Activated naive CD8-positive, alpha-beta T cell treated with anti-CD3 and anti-CD28 coated beads, Interleukin-2, amount 10 ng/mL, durations not matched to agents 7 days and 5 days (primary cell): ENCODE measurements around the gene PTDSS2. TPM values are rescaled to one million over a fixed set of nuclear protein-coding genes. Genes with fewer than 3 reads are reported as not detected.
A peak's percentile ranks its signal among the peaks of the same experiment; 100 is the strongest.

Experiments used
- ATAC-seq: fragments of 150-1000 bp; cut with Tn5 transposase; one replicate; pipeline ENCODE4 v1.10.0; 2021; ENCODE audit warnings: low read depth, moderate library complexity
- POLR2A ChIA-PET: fragments of 350-600 bp; sonication (Branson Sonifier 250); formaldehyde crosslinking; loops from one replicate; lab custom pipeline; 2021; ENCODE audit warnings: antibody characterized with exemption; lab: Charles Lee
- DNase-seq: peaks from one replicate; pipeline ENCODE4 v3.0.0; 2021
- H3K27ac Mint-ChIP-seq: one replicate; pipeline ENCODE4 v1.8.0; 2022; ENCODE audit warnings: mild to moderate bottlenecking, mixed read lengths
- H3K27me3 Mint-ChIP-seq: one replicate; pipeline ENCODE4 v1.8.0; 2022; ENCODE audit warnings: mild to moderate bottlenecking, moderate library complexity, mixed read lengths
- H3K36me3 Mint-ChIP-seq: one replicate; pipeline ENCODE4 v1.8.0; 2021; ENCODE audit warnings: mild to moderate bottlenecking, mixed read lengths
- H3K4me1 Mint-ChIP-seq: one replicate; pipeline ENCODE4 v1.8.0; 2021; ENCODE audit warnings: mixed read lengths
- H3K4me3 Mint-ChIP-seq: one replicate; pipeline ENCODE4 v1.8.0; 2022; ENCODE audit warnings: mild to moderate bottlenecking, moderate library complexity, mixed read lengths
- H3K9me3 Mint-ChIP-seq: one replicate; pipeline ENCODE4 v1.8.0; 2021; ENCODE audit warnings: mixed read lengths
- total RNA-seq, 2 experiments: library from RNA; stranded (reverse); gene quantifications; one replicate each; pipeline ENCODE4 v1.2.3, GENCODE V29; 2021

The PTDSS2 gene
- total RNA-seq, 2 experiments from 2014 or later: 27.6 to 27.8 TPM

DNA sequence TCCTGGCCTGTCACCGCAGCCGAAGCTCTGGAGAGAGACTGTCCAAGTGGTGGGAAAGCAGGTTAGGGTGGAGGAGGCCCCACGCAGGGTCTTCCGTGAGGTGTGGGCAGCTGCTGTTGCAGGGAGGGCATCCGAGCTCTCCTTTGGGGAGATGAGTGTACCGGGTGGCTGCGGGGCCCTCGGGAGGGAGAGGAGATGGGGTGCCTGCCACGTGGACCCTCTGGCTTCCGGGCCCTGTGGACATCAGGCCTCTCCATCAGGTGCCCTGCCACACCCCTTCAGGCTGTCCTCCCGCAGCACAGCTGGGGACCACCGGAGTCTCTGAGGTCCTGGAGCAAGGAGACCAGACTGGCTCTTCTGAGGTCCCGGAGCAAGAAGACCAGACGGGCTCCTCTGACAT is 1.7 kb downstream of the PTDSS2 start:
- Mint-ChIP-seq H3K36me3 (peaks cover 10% of the 10 kb centered on the region), H3K4me1 (peaks cover 32% of the 10 kb centered on the region), H3K27me3 (no peaks in the 10 kb centered on the region), H3K4me3 (peak overlapping the region; percentile 96), H3K27ac (peak overlapping the region; percentile 54), H3K9me3 (no peaks in the 10 kb centered on the region)
- ATAC-seq (no peak), DNase-seq (no peak)
- POLR2A ChIA-PET: interaction anchor here (0.9 to 5.3 kb wide), 5 partner anchors 39 to 274 kb away, joined by 3 to 51 read pairs (median 3); partner anchors contain the start of gene IFITM2

DNA sequence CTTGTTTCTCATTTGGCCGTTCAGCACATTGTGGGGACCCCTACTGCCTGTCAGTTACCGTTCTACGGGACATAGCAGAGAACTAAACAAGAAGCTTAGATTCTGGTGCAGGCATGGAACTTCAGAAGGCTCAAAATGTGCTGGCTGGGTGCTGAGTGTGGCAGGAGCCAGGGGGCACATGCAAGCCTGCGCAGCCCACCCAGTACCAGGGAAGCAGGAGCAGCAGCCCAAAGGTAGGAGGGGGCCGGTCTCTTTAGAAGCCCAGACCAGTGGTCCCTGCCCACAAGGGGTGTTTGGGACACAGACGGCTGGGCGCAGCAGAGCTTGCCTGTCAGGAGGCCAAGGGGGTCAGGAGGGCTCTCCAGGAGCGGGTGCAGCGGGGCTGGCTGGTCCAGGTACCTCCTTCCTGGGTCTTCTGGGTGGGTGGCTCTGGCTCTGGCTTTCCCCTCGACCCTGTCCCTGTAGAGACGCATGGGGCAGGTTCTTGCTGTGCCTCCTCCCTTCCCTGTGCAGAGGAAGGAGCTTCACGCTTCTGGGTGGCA is 2.2 kb downstream of the PTDSS2 start:
- H3K27me3 Mint-ChIP-seq: no peaks in the 10 kb centered on the region
- no peaks in the 10 kb centered on the region for H3K9me3 Mint-ChIP-seq
- no peak overlapping the region for H3K4me3 Mint-ChIP-seq
- H3K36me3 Mint-ChIP-seq: peaks cover 10% of the 10 kb centered on the region
- H3K27ac Mint-ChIP-seq: no peak overlapping the region
- DNase-seq (no peak), ATAC-seq (no peak)
- POLR2A ChIA-PET: interaction anchor here (1.2 kb wide), 1 partner anchor 39 kb away, joined by 3 read pairs; no protein-coding TSS in a partner anchor
- H3K4me1 Mint-ChIP-seq: peaks cover 37% of the 10 kb centered on the region

DNA sequence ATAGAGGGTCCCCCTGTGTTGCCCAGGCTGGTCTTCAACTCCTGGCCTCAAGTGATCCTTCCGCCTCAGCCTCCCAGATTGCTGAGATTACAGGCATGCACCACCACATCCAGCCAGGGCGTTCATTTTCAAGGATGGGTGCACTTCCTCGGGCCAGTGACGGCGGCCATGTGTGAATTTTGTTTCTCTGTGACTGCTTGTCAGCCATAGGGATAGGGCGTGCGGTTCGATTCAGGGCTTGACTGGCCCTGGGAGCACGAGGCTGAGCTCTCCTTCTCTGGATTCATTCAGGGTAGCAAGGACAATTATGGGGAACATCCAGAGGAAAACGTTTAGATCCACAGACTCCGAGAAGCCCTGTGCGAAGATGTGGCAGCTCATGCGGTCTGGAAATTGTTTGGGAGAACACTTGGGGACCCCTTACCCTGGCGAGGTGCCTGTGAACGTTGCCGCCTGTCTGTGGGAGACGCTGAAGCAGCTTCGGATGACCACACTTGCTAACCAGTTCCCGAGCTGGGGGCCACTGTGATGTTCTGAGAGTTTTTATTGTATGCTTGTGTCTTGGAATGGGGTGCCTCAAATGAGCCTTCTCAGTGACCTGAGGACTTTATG is 2.9 kb downstream of the PTDSS2 start:
- Mint-ChIP-seq H3K4me3 (no peak overlapping the region), H3K9me3 (no peaks in the 10 kb centered on the region), H3K36me3 (peaks cover 10% of the 10 kb centered on the region), H3K27me3 (no peaks in the 10 kb centered on the region), H3K4me1 (peaks cover 44% of the 10 kb centered on the region), H3K27ac (peak overlapping the region; percentile 17)
- POLR2A ChIA-PET: no interaction called here
- DNase-seq (no peak), ATAC-seq (no peak)

DNA sequence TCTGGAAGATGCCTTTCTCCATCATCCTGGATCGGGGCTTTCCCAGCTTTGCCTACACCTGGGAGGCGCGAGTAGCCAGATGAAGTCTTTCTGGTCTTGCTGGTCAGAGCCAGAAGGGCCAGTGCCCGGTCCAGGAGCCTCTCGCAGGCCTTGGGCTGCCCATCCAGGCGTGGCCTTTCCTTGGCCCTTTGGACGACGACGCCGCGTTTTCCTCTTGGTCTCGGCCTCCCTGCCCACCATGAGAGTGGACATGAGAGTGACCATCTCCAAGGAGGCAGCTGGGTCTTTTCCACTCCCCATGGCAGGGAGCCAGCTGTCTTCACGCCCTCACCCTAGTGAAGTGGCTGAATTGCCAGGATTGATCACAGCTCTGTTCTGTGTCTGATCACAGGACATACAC is 3.5 kb downstream of the PTDSS2 start:
- H3K27ac Mint-ChIP-seq: no peak overlapping the region
- H3K36me3 Mint-ChIP-seq: peaks cover 10% of the 10 kb centered on the region
- peaks cover 44% of the 10 kb centered on the region for H3K4me1 Mint-ChIP-seq
- POLR2A ChIA-PET: no interaction called here
- no peak overlapping the region for H3K4me3 Mint-ChIP-seq
- H3K9me3 Mint-ChIP-seq: no peaks in the 10 kb centered on the region
- no peak for ATAC-seq
- DNase-seq: no peak
- H3K27me3 Mint-ChIP-seq: no peaks in the 10 kb centered on the region

DNA sequence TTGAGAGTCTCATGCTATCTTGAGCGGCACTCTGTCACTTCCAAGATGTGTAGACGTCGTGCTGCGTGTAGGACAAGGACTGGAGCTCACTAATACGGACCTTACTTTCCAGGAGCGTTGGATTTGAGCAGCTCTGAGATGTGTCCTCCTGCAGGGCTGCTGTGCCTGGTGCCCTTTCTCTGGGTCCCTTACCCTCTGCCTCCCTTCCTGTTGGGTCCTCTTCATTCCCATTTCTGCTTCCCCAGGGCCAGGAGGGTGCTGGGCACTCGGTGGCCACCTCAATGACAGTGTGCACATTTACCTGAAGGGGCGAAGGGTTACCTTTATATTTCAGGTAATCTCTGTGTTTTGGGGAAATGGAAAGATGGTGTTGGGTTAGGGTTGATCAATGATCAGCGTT is 4.0 kb downstream of the PTDSS2 start:
- no peak for ATAC-seq
- Mint-ChIP-seq H3K27me3 (no peaks in the 10 kb centered on the region), H3K4me3 (no peak overlapping the region), H3K27ac (no peak overlapping the region), H3K9me3 (no peaks in the 10 kb centered on the region), H3K36me3 (peaks cover 10% of the 10 kb centered on the region), H3K4me1 (peaks cover 41% of the 10 kb centered on the region)
- POLR2A ChIA-PET: no interaction called here
- no peak for DNase-seq

DNA sequence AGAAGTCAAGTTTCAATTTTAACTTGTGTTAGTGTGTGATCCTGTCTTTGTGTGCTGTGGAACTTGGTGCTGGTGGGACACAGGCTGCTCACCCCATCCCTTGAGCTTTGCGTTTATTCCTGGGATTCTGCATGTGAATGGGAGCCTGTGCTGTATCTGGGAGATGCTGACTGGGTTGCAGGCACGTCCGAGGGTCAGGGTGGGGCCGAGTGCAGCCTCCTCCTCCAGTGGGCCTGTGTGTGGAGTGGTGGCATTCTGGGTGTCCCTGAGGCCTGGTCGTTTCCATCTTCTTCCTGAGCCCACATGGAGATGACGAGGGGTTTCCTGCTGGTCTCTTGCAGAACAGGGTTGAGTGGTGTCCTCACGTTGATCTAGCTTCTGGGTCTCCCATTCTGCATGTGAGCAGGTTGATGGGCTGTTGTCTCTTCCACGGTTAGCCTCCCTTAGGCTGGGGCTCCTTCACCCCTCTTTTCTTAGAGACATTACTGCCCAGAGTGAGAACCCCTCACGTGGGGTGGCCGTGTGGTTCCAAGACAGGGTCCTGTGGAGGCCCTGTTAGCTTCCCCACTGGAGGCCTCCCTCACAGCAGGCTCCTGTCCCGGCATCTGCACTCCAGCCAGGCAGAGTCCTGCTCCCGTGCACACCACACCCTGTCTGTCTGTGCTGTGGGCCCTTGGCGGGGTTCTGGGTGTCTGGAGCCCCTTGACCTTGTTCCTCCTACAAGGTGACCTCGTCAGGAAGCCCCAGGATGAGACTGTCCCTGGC is 4.9 kb downstream of the PTDSS2 start:
- H3K27ac Mint-ChIP-seq: no peak overlapping the region
- POLR2A ChIA-PET: no interaction called here
- no peaks in the 10 kb centered on the region for H3K27me3 Mint-ChIP-seq
- peaks cover 13% of the 10 kb centered on the region for H3K36me3 Mint-ChIP-seq
- DNase-seq (no peak), ATAC-seq (no peak)
- peaks cover 39% of the 10 kb centered on the region for H3K4me1 Mint-ChIP-seq
- H3K9me3 Mint-ChIP-seq: no peaks in the 10 kb centered on the region
- H3K4me3 Mint-ChIP-seq: no peak overlapping the region

DNA sequence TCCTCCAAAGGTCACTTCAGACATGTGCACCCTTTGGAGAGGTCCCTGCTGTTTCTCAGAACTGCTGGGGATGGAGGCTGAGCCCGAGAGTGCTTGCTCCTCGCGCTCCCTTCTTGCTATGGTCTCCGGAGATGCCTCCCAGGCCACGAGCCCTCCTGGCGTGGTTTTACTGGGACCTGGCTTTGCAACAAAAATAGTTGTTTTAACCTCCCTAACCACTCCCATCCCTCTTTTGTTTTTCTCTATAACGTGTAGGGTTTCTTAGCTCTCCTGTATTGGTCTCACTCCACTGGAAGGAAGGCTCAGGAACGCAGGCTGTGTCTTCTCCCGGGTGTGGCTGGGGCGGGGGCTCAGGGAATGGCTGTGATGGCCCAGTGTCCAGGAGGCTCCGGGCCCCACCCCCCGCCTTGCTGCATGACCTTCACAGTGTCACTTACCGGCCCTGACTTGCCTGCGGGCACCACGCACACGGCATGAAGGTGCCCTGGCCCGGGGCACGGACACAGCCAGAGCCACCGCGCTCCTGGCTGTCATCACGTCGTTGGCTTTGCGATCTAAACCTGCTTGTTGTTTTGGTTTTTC is 5.6 kb downstream of the PTDSS2 start:
- DNase-seq (no peak), ATAC-seq (no peak)
- Mint-ChIP-seq H3K36me3 (peaks cover 13% of the 10 kb centered on the region), H3K27ac (no peak overlapping the region), H3K27me3 (no peaks in the 10 kb centered on the region), H3K9me3 (no peaks in the 10 kb centered on the region), H3K4me3 (no peak overlapping the region), H3K4me1 (peaks cover 39% of the 10 kb centered on the region)
- POLR2A ChIA-PET: interaction anchor here (1.4 kb wide), 1 partner anchor 8 kb away, joined by 4 read pairs; no protein-coding TSS in a partner anchor

DNA sequence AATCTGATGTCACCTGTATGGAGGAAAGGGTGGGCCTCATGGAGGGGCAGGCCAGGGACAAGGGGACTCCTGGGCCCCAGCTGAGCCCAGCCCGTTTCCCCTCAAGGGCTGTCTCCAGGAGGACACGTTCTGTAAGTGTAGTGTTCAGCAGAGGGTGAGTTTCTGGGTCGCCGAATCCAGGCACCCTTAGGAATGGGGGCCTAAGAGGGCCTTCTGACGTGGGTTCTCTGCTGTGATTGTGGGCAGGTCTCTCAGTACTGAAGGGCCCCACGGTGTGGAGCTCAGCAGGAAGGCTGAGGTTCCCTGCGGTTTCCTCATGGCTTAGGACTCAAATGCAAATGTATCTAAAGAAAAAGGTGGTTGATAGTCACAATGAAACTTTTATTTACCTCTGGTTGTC is 6.5 kb downstream of the PTDSS2 start:
- ATAC-seq: peak; percentile 92
- peak; percentile 53 for DNase-seq
- H3K36me3 Mint-ChIP-seq: peaks cover 11% of the 10 kb centered on the region
- H3K27me3 Mint-ChIP-seq: no peaks in the 10 kb centered on the region
- peak overlapping the region; percentile 80 for H3K27ac Mint-ChIP-seq
- H3K9me3 Mint-ChIP-seq: no peaks in the 10 kb centered on the region
- POLR2A ChIA-PET: interaction anchor here (0.8 to 1.5 kb wide), 4 partner anchors 9 to 131 kb away, joined by 3 to 8 read pairs (median 4); no protein-coding TSS in a partner anchor
- H3K4me1 Mint-ChIP-seq: peaks cover 31% of the 10 kb centered on the region
- peak overlapping the region; percentile 73 for H3K4me3 Mint-ChIP-seq

DNA sequence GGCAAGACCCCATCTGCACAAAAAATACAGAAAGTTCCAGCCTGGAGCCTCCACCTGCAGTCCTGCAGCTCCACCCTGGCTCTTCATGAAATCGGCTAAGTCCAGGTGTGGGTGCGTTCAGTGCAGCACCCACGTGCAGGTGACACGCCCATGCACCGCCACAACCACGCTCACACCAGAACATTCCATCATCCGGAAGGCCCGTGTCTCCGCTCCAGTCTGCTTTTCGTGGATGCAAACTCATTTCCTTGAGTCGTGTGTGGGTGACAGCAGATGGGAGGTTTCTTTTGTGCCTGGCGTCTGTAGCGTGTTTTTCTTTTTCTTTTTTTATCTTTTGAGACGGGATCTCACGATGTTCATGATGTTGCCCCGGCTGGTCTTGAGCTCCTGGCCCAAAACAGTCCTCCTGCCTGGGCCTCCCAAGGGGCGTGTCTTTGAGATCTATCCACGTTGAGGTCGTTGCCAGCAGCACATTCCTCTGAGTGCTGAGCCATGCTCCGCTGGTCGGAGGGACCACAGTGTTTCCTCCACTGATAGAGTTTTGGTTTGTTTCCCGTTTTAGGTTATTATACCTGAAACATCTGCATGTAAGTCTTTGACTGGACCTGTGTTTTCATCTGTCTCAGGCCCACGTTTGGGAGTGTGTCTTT is 7.2 kb downstream of the PTDSS2 start:
- no peak for ATAC-seq
- peak; percentile 37 for DNase-seq
- no peaks in the 10 kb centered on the region for H3K9me3 Mint-ChIP-seq
- H3K27me3 Mint-ChIP-seq: no peaks in the 10 kb centered on the region
- H3K27ac Mint-ChIP-seq: peak overlapping the region; percentile 80
- peaks cover 30% of the 10 kb centered on the region for H3K4me1 Mint-ChIP-seq
- peak overlapping the region; percentile 73 for H3K4me3 Mint-ChIP-seq
- H3K36me3 Mint-ChIP-seq: peaks cover 10% of the 10 kb centered on the region
- POLR2A ChIA-PET: interaction anchor here (0.8 to 1.5 kb wide), 4 partner anchors 10 to 130 kb away, joined by 3 to 8 read pairs (median 4); no protein-coding TSS in a partner anchor

DNA sequence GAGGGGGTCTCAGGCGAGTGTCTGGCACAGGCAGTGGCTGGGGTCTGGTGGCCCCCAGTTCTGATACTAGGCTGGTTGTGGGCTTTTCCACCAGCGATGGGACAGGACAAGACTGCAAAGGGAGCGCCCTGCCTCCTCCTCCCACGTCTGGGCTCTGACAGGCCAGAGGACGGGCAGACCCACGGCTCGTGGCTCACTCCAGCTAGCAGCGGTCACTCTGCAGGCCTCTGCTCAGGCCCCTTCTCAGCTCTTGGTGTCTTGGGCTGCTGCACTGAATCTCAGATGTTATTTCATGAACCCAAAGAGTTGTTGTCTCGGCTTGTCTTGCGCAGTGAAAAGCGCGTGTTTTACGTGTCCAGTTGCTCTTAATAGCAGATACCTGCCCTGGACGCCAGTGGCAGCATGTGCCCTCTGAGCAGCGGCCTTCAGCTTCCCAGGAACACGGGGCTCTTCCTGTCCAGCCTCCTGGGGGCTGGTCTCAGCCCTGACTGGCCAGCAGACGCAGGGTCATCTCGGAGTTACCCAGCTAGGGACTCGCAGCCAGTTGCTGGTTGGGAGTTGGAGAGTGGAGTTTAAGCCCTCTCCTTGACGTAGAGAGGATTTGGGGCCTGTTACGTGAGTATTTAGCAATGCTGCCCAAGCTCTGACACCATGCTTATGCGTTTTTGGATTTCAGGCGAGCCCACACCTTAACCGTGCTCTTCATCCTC is 9.6 kb downstream of the PTDSS2 start:
- H3K4me3 Mint-ChIP-seq: no peak overlapping the region
- H3K36me3 Mint-ChIP-seq: peaks cover 7% of the 10 kb centered on the region
- no peak for DNase-seq
- H3K4me1 Mint-ChIP-seq: peaks cover 28% of the 10 kb centered on the region
- H3K27me3 Mint-ChIP-seq: no peaks in the 10 kb centered on the region
- POLR2A ChIA-PET: interaction anchor here (0.9 kb wide), 1 partner anchor 39 kb away, joined by 3 read pairs; no protein-coding TSS in a partner anchor
- no peaks in the 10 kb centered on the region for H3K9me3 Mint-ChIP-seq
- H3K27ac Mint-ChIP-seq: no peak overlapping the region
- no peak for ATAC-seq

DNA sequence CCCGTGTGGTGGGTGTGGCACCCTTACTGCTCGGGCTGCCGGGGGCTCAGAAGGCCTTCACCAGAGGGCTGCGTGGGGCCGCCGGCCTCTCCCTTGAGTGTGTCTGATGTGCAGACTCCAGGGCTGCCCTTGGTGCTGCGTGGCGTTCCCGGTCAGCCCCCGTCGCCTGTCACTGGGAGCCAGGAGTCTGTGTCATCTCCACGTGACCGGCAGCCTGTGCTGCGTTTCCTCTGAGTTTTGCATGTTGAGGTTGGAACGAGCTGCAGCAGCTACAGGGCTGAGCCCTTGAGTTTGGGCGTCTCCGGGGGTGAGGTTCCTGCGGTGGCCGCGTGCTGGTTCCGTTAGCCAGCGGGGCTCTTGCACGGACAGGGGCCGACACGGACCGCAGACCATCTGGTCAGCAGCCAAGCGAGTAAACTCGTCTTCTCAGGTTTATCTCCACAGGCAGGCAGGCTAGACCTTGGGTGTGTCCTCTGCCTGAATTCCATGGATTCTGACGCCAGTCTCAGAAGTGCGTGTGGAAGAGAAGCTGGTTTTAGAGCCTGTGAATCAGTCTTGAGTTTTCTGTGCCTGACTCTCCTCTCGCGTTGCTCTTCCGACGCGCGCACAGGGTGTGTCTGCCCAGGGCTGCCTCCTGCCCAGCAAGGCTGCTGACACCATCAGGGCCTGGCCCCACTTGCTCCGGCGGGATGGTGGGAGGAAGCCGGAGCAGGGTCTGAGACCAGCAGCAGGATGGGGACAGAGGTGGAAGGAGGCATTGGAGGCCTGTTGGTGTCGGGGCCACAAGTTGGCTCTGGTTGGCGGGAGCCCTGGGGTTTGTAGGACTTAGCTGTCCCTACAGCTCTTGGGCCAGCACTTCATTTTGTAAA is 10.5 kb downstream of the PTDSS2 start:
- no peaks in the 10 kb centered on the region for H3K27me3 Mint-ChIP-seq
- H3K9me3 Mint-ChIP-seq: no peaks in the 10 kb centered on the region
- POLR2A ChIA-PET: no interaction called here
- peaks cover 6% of the 10 kb centered on the region for H3K36me3 Mint-ChIP-seq
- peaks cover 22% of the 10 kb centered on the region for H3K4me1 Mint-ChIP-seq
- no peak overlapping the region for H3K4me3 Mint-ChIP-seq
- no peak for ATAC-seq
- DNase-seq: no peak
- H3K27ac Mint-ChIP-seq: no peak overlapping the region

DNA sequence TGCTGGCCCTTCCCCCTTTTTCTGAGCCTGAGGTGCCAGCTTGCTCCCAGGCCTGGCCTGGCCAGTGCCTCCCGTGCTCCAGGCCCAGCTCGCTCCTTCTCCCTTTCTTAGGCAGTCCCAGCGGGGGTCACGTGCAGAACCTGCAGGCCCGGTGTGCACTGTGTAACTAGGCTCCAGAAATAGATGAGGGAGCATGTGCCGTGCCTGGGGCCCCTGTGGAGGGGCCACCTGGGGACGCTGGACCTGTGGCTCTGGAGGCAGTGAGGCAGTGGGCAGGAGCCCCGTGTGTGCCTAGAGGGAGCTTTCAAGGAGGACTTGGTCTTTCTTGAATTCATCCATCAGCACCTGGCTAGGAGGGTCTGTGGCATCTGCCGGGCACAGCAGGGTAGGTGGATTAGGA is 11.5 kb downstream of the PTDSS2 start:
- Mint-ChIP-seq H3K27me3 (no peaks in the 10 kb centered on the region), H3K9me3 (no peaks in the 10 kb centered on the region), H3K4me3 (no peak overlapping the region), H3K36me3 (peaks cover 6% of the 10 kb centered on the region), H3K27ac (no peak overlapping the region), H3K4me1 (peaks cover 14% of the 10 kb centered on the region)
- DNase-seq (no peak), ATAC-seq (no peak)
- POLR2A ChIA-PET: no interaction called here
